Measurements from ENCODE around the gene PLEKHG4B.

PLEKHG4B gene

DNA sequence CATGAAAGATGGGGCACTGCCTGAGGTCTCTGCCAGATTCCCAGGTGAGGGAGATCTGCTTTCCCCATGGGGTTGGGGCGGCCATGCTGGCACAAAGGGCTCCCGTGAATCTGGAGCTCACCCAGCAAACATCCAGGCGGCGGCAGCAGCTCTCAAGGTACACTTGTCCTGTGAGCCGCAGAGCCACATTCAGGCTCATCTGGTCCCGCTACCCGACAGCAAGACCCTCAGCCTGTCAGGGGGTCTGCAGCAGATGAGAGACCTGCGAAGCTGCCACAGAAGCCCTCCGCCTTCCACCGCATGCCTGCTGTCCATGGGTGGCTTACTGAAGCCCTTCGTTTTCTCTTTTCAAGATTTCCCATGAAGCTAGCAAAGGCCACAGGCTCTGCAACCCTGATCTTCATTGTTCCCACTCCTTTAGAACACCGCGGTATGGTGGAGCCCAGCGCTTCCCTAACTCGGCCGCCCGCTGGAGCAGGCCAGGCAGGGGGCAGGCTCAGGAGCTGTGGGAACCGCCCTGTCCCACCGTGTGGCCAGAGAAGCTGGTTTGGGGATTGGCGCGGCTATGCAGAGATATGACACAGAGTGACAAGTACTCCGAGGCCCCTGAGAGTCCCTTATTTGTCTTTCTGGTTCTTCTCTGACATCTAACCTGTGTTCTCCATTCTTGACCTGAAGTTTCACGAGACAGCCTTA is 108.1 kb downstream of the PLEKHG4B start:
- no peak for DNase-seq (ENCODE audit: insufficient read length, low spot score)
- TF ChIP-seq POLR2A (IDR thresholded peaks at IDR 0.05; ENCODE audit: low read depth, low read length) (no peak), PAX5 (IDR thresholded peaks at IDR 0.05; ENCODE audit: insufficient read depth, low read length, severe bottlenecking) (no peak), SPI1 (IDR thresholded peaks at IDR 0.05; ENCODE audit: low read depth, low read length) (no peak), POLR2AphosphoS5 (IDR thresholded peaks at IDR 0.05; ENCODE audit: low read depth, low read length) (no peak), POU2F2 (IDR thresholded peaks at IDR 0.05; ENCODE audit: low read depth, low read length) (no peak), TAF1 (IDR thresholded peaks at IDR 0.05; ENCODE audit: low read depth, low read length) (no peak)
- FAIRE-seq: no peak

DNA sequence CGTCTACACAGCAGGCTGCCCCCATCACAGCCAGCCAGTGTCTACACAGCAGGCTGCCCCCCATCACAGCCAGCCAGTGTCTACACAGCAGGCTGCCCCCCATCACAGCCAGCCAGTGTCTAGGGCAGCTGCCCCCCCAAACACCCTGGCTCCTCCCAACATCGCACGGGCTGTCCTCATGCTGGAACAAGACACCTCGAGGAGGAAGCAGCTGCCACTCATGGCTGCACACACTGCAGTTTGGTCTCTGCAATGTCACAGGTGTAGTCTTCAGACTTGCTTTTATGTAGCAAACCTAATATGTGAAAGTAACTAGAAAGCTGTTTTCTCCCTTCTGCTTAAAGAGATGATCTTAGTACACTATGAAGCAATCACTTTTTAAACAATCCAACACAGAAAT is 109.0 kb downstream of the PLEKHG4B start:
- peak; percentile 55 for DNase-seq (ENCODE audit: insufficient read length, low spot score)
- TF ChIP-seq PAX5 (IDR thresholded peaks at IDR 0.05; ENCODE audit: insufficient read depth, low read length, severe bottlenecking) (no peak), POU2F2 (IDR thresholded peaks at IDR 0.05; ENCODE audit: low read depth, low read length) (no peak), SPI1 (IDR thresholded peaks at IDR 0.05; ENCODE audit: low read depth, low read length) (no peak), TAF1 (IDR thresholded peaks at IDR 0.05; ENCODE audit: low read depth, low read length) (no peak), POLR2AphosphoS5 (IDR thresholded peaks at IDR 0.05; ENCODE audit: low read depth, low read length) (no peak), POLR2A (IDR thresholded peaks at IDR 0.05; ENCODE audit: low read depth, low read length) (no peak)
- peak; percentile 79 for FAIRE-seq

DNA sequence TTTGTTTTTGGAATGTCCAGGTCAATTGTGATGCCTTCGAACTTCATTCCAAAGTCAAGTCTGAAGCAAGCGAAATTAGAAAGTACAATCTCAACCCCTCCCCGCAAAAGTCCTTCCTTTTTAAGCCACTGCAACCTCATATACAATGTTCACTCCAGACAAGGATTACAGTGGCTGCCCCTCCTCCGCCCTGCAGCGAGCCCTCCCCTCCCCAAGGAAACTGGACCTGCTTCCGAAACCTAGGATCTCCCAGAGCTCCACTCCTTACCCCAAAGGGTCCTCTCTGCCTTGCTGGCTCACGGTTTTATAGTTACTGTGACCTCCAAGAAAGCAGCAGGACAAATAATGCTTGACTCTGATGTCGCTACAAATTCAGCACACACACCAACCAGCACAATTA is 109.7 kb downstream of the PLEKHG4B start:
- FAIRE-seq: no peak
- no peak for DNase-seq (ENCODE audit: insufficient read length, low spot score)
- TF ChIP-seq POU2F2 (IDR thresholded peaks at IDR 0.05; ENCODE audit: low read depth, low read length) (no peak), SPI1 (IDR thresholded peaks at IDR 0.05; ENCODE audit: low read depth, low read length) (no peak), POLR2A (IDR thresholded peaks at IDR 0.05; ENCODE audit: low read depth, low read length) (no peak), PAX5 (IDR thresholded peaks at IDR 0.05; ENCODE audit: insufficient read depth, low read length, severe bottlenecking) (no peak), POLR2AphosphoS5 (IDR thresholded peaks at IDR 0.05; ENCODE audit: low read depth, low read length) (no peak), TAF1 (IDR thresholded peaks at IDR 0.05; ENCODE audit: low read depth, low read length) (no peak)

DNA sequence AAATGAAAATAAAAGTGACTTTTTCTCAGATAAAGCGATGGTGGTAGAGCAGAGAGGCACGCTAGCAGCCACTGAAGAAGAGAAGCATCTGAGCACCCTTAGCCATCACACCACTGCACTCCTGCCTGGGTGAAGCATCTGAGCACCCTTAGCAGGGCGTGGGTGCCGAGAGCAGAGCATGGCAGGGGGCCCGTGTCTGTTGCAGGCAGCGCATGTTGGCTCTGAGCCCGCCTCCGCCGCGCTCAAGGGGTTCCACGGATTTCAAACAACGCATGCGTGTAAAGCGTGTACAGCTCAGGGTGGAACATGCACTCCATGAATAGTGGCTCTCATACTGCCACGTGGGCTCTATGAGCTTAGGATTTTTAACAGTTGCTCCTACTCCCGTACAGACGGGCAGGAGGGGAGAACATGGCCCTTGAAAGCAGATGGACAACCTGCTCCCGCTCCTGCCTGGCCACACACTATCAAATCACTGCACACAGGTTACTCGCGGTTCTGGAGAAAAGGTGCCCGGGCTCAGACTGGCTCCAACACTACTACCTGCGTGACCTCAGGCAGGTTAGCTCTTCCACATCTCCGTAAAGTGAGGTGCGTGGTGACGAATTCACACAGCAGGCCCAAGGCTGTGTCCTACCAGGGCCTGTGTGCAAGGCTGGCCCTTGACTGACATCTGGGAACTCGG is 111.4 kb downstream of the PLEKHG4B start:
- peak; percentile 2 for DNase-seq (ENCODE audit: insufficient read length, low spot score)
- no peak for TF ChIP-seq POLR2AphosphoS5 (IDR thresholded peaks at IDR 0.05; ENCODE audit: low read depth, low read length)
- no peak for FAIRE-seq

DNA sequence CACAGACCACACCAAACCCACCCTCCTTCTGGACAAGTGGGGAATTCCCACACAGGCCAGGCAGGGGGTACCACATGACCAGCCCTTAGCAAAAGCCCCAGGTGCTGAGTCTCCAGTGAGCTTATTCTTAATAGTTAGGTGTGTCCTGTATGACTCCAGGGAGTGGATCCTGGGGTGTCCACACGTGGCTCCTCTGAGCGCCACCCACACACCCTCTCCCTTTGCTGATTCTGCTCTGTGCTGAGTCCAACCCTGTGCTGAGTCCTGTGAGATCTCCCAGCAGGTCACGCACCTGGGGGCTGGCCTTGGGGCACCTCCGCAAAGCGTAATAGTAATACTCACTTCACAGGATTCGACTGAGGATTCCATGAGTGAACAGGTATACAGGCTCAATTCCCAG is 112.0 kb downstream of the PLEKHG4B start:
- no peak for FAIRE-seq
- no peak for DNase-seq (ENCODE audit: insufficient read length, low spot score)
- TF ChIP-seq POLR2A (IDR thresholded peaks at IDR 0.05; ENCODE audit: low read depth, low read length) (no peak), POLR2AphosphoS5 (IDR thresholded peaks at IDR 0.05; ENCODE audit: low read depth, low read length) (no peak), TAF1 (IDR thresholded peaks at IDR 0.05; ENCODE audit: low read depth, low read length) (no peak), PAX5 (IDR thresholded peaks at IDR 0.05; ENCODE audit: insufficient read depth, low read length, severe bottlenecking) (no peak), SPI1 (IDR thresholded peaks at IDR 0.05; ENCODE audit: low read depth, low read length) (no peak), POU2F2 (IDR thresholded peaks at IDR 0.05; ENCODE audit: low read depth, low read length) (no peak)

DNA sequence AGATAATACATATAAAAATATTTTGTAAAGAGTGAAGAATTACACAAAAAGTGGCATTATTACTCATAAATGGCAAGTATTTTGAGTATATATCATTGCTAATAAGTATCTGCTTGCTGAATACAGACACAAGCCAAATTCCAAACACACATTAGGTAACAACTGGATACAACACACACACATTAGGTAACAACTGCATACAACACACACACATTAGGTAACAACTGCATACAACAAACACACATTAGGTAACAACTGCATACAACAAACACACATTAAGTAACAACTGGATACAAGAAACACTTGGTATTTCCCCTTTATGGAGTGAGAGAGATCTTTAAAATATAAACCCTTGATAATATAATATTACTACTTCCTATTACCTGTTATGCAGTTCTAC is 112.5 kb downstream of the PLEKHG4B start:
- no peak for DNase-seq (ENCODE audit: insufficient read length, low spot score)

DNA sequence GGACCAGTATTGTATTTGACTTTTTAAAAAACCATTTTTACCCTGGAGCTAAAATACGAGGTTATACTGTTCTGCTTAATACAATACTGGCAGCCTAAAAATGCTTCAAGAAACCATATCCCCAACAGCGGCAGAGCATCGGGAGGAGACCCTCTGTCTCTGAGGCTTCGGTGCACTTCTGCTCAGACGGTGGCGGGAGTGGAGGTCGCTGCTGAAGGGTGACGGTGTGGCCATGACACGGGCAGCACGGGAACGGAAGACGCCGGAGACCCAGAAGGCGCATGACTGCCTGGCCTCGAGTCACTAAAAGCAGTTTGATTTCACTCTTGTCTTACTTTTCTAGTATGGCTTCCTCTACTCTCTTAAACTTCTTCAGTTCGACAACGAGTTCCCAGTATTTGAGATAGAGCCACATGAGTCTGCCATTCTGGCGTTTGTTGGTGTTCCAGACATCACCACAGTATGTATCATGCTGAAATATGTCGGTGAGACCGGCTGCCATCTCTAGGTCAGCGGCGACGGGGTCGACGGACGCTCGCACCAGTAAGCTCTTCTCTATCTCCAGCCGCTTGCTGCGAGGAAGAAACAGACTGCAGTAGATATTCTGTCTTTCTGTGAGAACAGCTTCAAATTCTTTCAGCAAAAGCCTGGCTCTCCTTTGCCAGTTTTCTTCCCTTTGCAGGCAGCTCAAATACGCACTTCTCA is 113.2 kb downstream of the PLEKHG4B start:
- FAIRE-seq (no peak), DNase-seq (ENCODE audit: insufficient read length, low spot score) (peak; percentile 1)
- no peak for TF ChIP-seq SPI1 (IDR thresholded peaks at IDR 0.05; ENCODE audit: low read depth, low read length)
- TF ChIP-seq POLR2AphosphoS5 (IDR thresholded peaks at IDR 0.05; ENCODE audit: low read depth, low read length): no peak
- no peak for TF ChIP-seq PAX5 (IDR thresholded peaks at IDR 0.05; ENCODE audit: insufficient read depth, low read length, severe bottlenecking)
- TF ChIP-seq TAF1 (IDR thresholded peaks at IDR 0.05; ENCODE audit: low read depth, low read length): no peak
- no peak for TF ChIP-seq POU2F2 (IDR thresholded peaks at IDR 0.05; ENCODE audit: low read depth, low read length)
- no peak for TF ChIP-seq POLR2A (IDR thresholded peaks at IDR 0.05; ENCODE audit: low read depth, low read length)

More for the DNA sequence above, 112.5 kb downstream of the PLEKHG4B start:
- TF ChIP-seq PAX5 (IDR thresholded peaks at IDR 0.05; ENCODE audit: insufficient read depth, low read length, severe bottlenecking) (no peak), POLR2A (IDR thresholded peaks at IDR 0.05; ENCODE audit: low read depth, low read length) (no peak), POLR2AphosphoS5 (IDR thresholded peaks at IDR 0.05; ENCODE audit: low read depth, low read length) (no peak), TAF1 (IDR thresholded peaks at IDR 0.05; ENCODE audit: low read depth, low read length) (no peak), POU2F2 (IDR thresholded peaks at IDR 0.05; ENCODE audit: low read depth, low read length) (no peak), SPI1 (IDR thresholded peaks at IDR 0.05; ENCODE audit: low read depth, low read length) (no peak)
- no peak for FAIRE-seq

DNA sequence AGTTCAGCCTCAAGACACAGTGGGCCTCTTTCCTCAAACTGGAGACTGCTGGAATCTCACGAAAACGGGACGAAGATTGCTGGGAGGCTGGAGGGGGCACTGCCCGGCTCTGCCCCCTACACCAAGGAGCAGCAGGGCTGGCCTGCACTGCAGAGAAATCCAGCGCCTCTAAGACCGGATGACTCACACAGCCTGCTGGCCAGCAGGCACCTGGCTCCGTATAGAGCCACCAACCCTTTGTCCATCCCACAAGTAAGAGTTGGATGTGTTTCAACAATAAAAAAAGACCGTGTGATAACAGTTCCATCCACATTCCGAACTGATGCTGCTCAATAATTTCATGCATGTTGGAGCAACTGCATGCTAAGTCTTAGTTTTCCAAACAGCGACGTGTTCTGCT is 114.4 kb downstream of the PLEKHG4B start:
- DNase-seq (ENCODE audit: insufficient read length, low spot score): peak; percentile 0
- TF ChIP-seq PAX5 (IDR thresholded peaks at IDR 0.05; ENCODE audit: insufficient read depth, low read length, severe bottlenecking): no peak
- TF ChIP-seq POLR2A (IDR thresholded peaks at IDR 0.05; ENCODE audit: low read depth, low read length): no peak
- no peak for TF ChIP-seq SPI1 (IDR thresholded peaks at IDR 0.05; ENCODE audit: low read depth, low read length)
- TF ChIP-seq POU2F2 (IDR thresholded peaks at IDR 0.05; ENCODE audit: low read depth, low read length): no peak
- TF ChIP-seq POLR2AphosphoS5 (IDR thresholded peaks at IDR 0.05; ENCODE audit: low read depth, low read length): no peak
- TF ChIP-seq TAF1 (IDR thresholded peaks at IDR 0.05; ENCODE audit: low read depth, low read length): no peak
- FAIRE-seq: no peak

DNA sequence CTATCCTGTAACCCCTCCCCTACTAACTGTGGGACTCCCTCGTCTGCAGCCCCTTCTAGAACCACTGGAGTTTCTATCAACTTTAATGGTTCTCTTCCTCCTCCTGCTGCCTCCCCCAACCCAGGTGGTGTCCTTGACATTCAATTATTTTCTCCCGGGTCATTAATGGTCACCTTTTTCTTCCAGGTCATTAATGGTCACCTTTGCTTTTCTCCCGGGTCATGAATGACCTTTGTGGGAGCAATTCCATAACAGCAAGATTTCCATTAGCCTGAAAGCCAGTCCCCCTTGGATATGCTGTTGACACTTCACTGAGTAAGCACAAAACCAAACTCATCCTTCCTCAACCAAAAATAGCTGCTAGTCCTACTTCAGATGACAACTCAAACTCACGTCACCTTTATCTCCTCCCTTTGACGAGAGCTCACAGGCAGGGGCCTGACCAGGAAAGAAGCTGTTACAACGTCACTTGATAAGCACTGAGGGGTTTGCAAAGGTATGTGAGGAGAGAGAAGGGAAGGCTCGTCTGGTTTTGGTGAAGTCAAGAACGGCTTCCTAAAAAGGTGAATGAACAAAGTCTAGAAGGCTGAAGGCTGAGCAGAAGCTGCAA is 115.1 kb downstream of the PLEKHG4B start:
- TF ChIP-seq TAF1 (IDR thresholded peaks at IDR 0.05; ENCODE audit: low read depth, low read length) (no peak), PAX5 (IDR thresholded peaks at IDR 0.05; ENCODE audit: insufficient read depth, low read length, severe bottlenecking) (no peak), SPI1 (IDR thresholded peaks at IDR 0.05; ENCODE audit: low read depth, low read length) (no peak), POU2F2 (IDR thresholded peaks at IDR 0.05; ENCODE audit: low read depth, low read length) (no peak), POLR2AphosphoS5 (IDR thresholded peaks at IDR 0.05; ENCODE audit: low read depth, low read length) (no peak), POLR2A (IDR thresholded peaks at IDR 0.05; ENCODE audit: low read depth, low read length) (no peak)
- DNase-seq (ENCODE audit: insufficient read length, low spot score): no peak
- FAIRE-seq: no peak
